ENCODE measurements around the gene KLK12. TPM values are rescaled to one million over a fixed set of nuclear protein-coding genes. Genes with fewer than 3 reads are reported as not detected.

Gene KLK12
- total RNA-seq, result not detected in 2 replicates
- polyA plus RNA-seq, result not detected in 2 replicates
- polyA plus RNA-seq (2012), result not detected in 2 replicates
- not detected in 2 replicates for polyA minus RNA-seq (ENCODE audit: low replicate concordance)

- no peak within 1 kb of the TSS for H3K27ac ChIP-seq (ENCODE audit: insufficient read depth, low read length)
These were observed at the start of gene KLK12 for GRCh38 chr19:51034704-51035103. Gene KLK12, minus strand, starts transcription at chr19:51035002. Its CDS starts 381 bp downstream, at chr19:51034621.

GRCh38 chr19:51084505-51084904 lies 49.7 kb upstream of the KLK12 start:
- H3K4me1 ChIP-seq (ENCODE audit: control insufficient read depth, extremely low read depth, insufficient read depth, low read length), result no peaks in the 10 kb centered on the region
- H3K4me3 ChIP-seq (replicated peaks in 1 of 4; ENCODE audit: control extremely low read depth in 1 of 4, insufficient read depth in 1 of 4, low read depth in 3 of 4, low read length in 4 of 4), result no peak overlapping the region
- no peak overlapping the region for H3K9ac ChIP-seq (ENCODE audit: insufficient read depth, low read length)
- no peak overlapping the region for H3K4me2 ChIP-seq (ENCODE audit: extremely low read depth, insufficient read depth, low read length)
- H3K36me3 ChIP-seq (ENCODE audit: control insufficient read depth, insufficient read depth, low read length), result no peaks in the 10 kb centered on the region
- no peaks in the 10 kb centered on the region for H4K20me1 ChIP-seq (ENCODE audit: control insufficient read depth, extremely low read depth, insufficient read depth, low read length)
- TF ChIP-seq CTCF (conservative IDR thresholded peaks at IDR 0.05 in 1 of 2, IDR thresholded peaks at IDR 0.05 in 1 of 2; ENCODE audit: low read depth in 1 of 2, low read length in 2 of 2), result no peak
- TF ChIP-seq EZH2 (IDR thresholded peaks at IDR 0.05; ENCODE audit: low read length, missing control alignments), result no peak
- no peaks in the 10 kb centered on the region for H3K79me2 ChIP-seq (ENCODE audit: control insufficient read depth, insufficient read depth, low read length)
- no peak for DNase-seq (ENCODE audit: low read depth in 2 of 2)
- H3K27me3 ChIP-seq (ENCODE audit: control insufficient read depth, insufficient read depth, low read length), result no peaks in the 10 kb centered on the region
- H2AFZ ChIP-seq (ENCODE audit: low read length), result no peak overlapping the region
- H3K27ac ChIP-seq (ENCODE audit: insufficient read depth, low read length), result no peak overlapping the region
- H3K9me3 ChIP-seq (ENCODE audit: control insufficient read depth, insufficient read depth, low read depth, low read length), result no peaks in the 10 kb centered on the region

More at GRCh38 chr19:51034704-51035103, at the start of gene KLK12:
- Histone ChIP-seq H3K4me1 (ENCODE audit: control insufficient read depth, extremely low read depth, insufficient read depth, low read length) (no peaks in the 10 kb centered on the region), H3K9me3 (ENCODE audit: control insufficient read depth, insufficient read depth, low read depth, low read length) (no peaks in the 10 kb centered on the region), H2AFZ (ENCODE audit: low read length) (no peak within 1 kb of the TSS), H3K36me3 (ENCODE audit: control insufficient read depth, insufficient read depth, low read length) (no peaks in the 10 kb centered on the region), H4K20me1 (ENCODE audit: control insufficient read depth, extremely low read depth, insufficient read depth, low read length) (no peaks in the 10 kb centered on the region), H3K9ac (ENCODE audit: insufficient read depth, low read length) (no peak within 1 kb of the TSS), H3K79me2 (ENCODE audit: control insufficient read depth, insufficient read depth, low read length) (no peaks in the 10 kb centered on the region), H3K4me2 (ENCODE audit: extremely low read depth, insufficient read depth, low read length) (no peak within 1 kb of the TSS), H3K4me3 (replicated peaks in 1 of 4; ENCODE audit: control extremely low read depth in 1 of 4, insufficient read depth in 1 of 4, low read depth in 3 of 4, low read length in 4 of 4) (no peak within 1 kb of the TSS), H3K27me3 (ENCODE audit: control insufficient read depth, insufficient read depth, low read length) (no peaks in the 10 kb centered on the region)
- no peak for DNase-seq (ENCODE audit: low read depth in 2 of 2)
- TF ChIP-seq CTCF (conservative IDR thresholded peaks at IDR 0.05 in 1 of 2, IDR thresholded peaks at IDR 0.05 in 1 of 2; ENCODE audit: low read depth in 1 of 2, low read length in 2 of 2) (no peak), EZH2 (IDR thresholded peaks at IDR 0.05; ENCODE audit: low read length, missing control alignments) (no peak)

- DNase-seq (ENCODE audit: low read depth in 2 of 2), result no peak
- H4K20me1 ChIP-seq (ENCODE audit: control insufficient read depth, extremely low read depth, insufficient read depth, low read length), result no peaks in the 10 kb centered on the region
- no peak overlapping the region for H2AFZ ChIP-seq (ENCODE audit: low read length)
- H3K27me3 ChIP-seq (ENCODE audit: control insufficient read depth, insufficient read depth, low read length), result no peaks in the 10 kb centered on the region
- H3K4me3 ChIP-seq (replicated peaks in 1 of 4; ENCODE audit: control extremely low read depth in 1 of 4, insufficient read depth in 1 of 4, low read depth in 3 of 4, low read length in 4 of 4), result no peak overlapping the region
- H3K27ac ChIP-seq (ENCODE audit: insufficient read depth, low read length), result no peak overlapping the region
- H3K4me2 ChIP-seq (ENCODE audit: extremely low read depth, insufficient read depth, low read length), result no peak overlapping the region
- no peak for TF ChIP-seq CTCF (conservative IDR thresholded peaks at IDR 0.05 in 1 of 2, IDR thresholded peaks at IDR 0.05 in 1 of 2; ENCODE audit: low read depth in 1 of 2, low read length in 2 of 2)
- TF ChIP-seq EZH2 (IDR thresholded peaks at IDR 0.05; ENCODE audit: low read length, missing control alignments), result no peak
- no peak overlapping the region for H3K9ac ChIP-seq (ENCODE audit: insufficient read depth, low read length)
- H3K79me2 ChIP-seq (ENCODE audit: control insufficient read depth, insufficient read depth, low read length), result no peaks in the 10 kb centered on the region
- H3K4me1 ChIP-seq (ENCODE audit: control insufficient read depth, extremely low read depth, insufficient read depth, low read length), result no peaks in the 10 kb centered on the region
- H3K36me3 ChIP-seq (ENCODE audit: control insufficient read depth, insufficient read depth, low read length), result no peaks in the 10 kb centered on the region
- H3K9me3 ChIP-seq (ENCODE audit: control insufficient read depth, insufficient read depth, low read depth, low read length), result no peaks in the 10 kb centered on the region
These were observed 49.0 kb upstream of the KLK12 start for GRCh38 chr19:51083783-51084182.

Measured in fibroblast of lung (primary cell).